H1 (cell line): ENCODE results near the gene TSGA10IP. TPM values are rescaled to one million over a fixed set of nuclear protein-coding genes. Genes with fewer than 3 reads are reported as not detected.

Source experiments
- CHD7 ChIP-seq: fragments of 300-600 bp; sonication (generic); IDR thresholded peaks from 2 replicates; pipeline ENCODE4 v1.7.1; 2012; ENCODE audit warnings: low read length, moderate library complexity, mild to moderate bottlenecking, inconsistent platforms; ENCODE audit not compliant: insufficient replicate concordance
- GABPA ChIP-seq: IDR thresholded peaks from 2 replicates; pipeline ENCODE4 v1.6.1; 2011; ENCODE audit warnings: mild to moderate bottlenecking, low read length, moderate library complexity, borderline replicate concordance; ENCODE audit not compliant: insufficient read depth
- polyA plus RNA-seq, 7 experiments: library from polyadenylated mRNA; depleted of rRNA in 3 of 7; stranded (reverse) in 5 of 7; unstranded in 2 of 7; fragments of >200 nt in 5 of 7; fragments of 200-250 nt in 2 of 7; gene quantifications; 1 replicate in 5 of 7; 2 replicates in 1 of 7; 4 replicates in 1 of 7; pipeline versions ENCODE4 v1.2.1 to v1.2.3, GENCODE V29; 2011 to 2013; ENCODE audit warnings: missing spikeins in 2 of 7, mixed read lengths in 2 of 7
- total RNA-seq: library from RNA; stranded (reverse); fragmentation: NEBNext Ultra II Directional; extraction: Animal tissue kit (Norgen Biotek cat#: 25700); gene quantifications from 2 replicates; pipeline ENCODE4 v1.2.1, GENCODE V29; 2021

The TSGA10IP gene
- total and polyA plus RNA-seq, 2 of the 8 experiments (the other 6 are each of a cell fraction or from before 2014, with no cell fraction given), result 1.9 to 6.0 TPM

- no peak for TF ChIP-seq CHD7
- TF ChIP-seq GABPA, result no peak
These were observed 23.4 kb upstream of the TSGA10IP start (continued) for GRCh38 chr11:65921876-65922275.
